Lower lobe of right lung (tissue), 2 donors: ENCODE data around the gene HIGD1A. TPM values are rescaled to one million over a fixed set of nuclear protein-coding genes. Genes with fewer than 3 reads are reported as not detected.

Source experiments
- ATAC-seq, 2 donors: fragments of 200-7000 bp; cut with Tn5 transposase; one replicate each; pipeline ENCODE4 v1.9.1; 2020 to 2022; ENCODE audit warnings: mild to moderate bottlenecking in 2 of 2, moderate library complexity in 2 of 2
- DNase-seq: peaks from one replicate; pipeline ENCODE4 v3.0.0-alpha.2; 2020
- H3K27ac ChIP-seq: fragments of 200-600 bp; one replicate; pipeline ENCODE4 v1.8.0; 2022
- H3K27me3 ChIP-seq: fragments of 200-600 bp; one replicate; pipeline ENCODE4 v1.8.0; 2022; ENCODE audit warnings: low read depth
- H3K36me3 ChIP-seq: fragments of 200-600 bp; one replicate; pipeline ENCODE4 v1.8.0; 2022; ENCODE audit warnings: mild to moderate bottlenecking
- H3K4me1 ChIP-seq: fragments of 200-600 bp; one replicate; pipeline ENCODE4 v1.8.0; 2022
- H3K4me3 ChIP-seq: fragments of 200-600 bp; one replicate; pipeline ENCODE4 v1.8.0; 2022; ENCODE audit warnings: mild to moderate bottlenecking
- H3K9me3 ChIP-seq: fragments of 200-600 bp; one replicate; pipeline ENCODE4 v1.8.0; 2022
- intact Hi-C: fragments of 100-400 bp; cut with DNase I; formaldehyde crosslinking; loops from one replicate; pipeline ENCODE4 v1.11.0; 2022
- total RNA-seq: library from RNA; stranded (reverse); fragmentation: NEBNext Ultra II Directional; extraction: Animal tissue kit (Norgen Biotek cat#: 25700); gene quantifications from one replicate; pipeline ENCODE4 v1.2.1, GENCODE V29; 2021
- TF ChIP-seq, protein P1 (sequence below): fragments of 200-600 bp; IDR thresholded peaks from one replicate; pipeline ENCODE4 v1.8.0; 2022; ENCODE audit warnings: antibody characterized with exemption, mild to moderate bottlenecking
- donor health status: DM: no; HTN: yes; CAD: no; lungs with severe emphysema.

The HIGD1A gene
- total RNA-seq, 1 donor from 2014 or later, result 83.8 TPM

DNA sequence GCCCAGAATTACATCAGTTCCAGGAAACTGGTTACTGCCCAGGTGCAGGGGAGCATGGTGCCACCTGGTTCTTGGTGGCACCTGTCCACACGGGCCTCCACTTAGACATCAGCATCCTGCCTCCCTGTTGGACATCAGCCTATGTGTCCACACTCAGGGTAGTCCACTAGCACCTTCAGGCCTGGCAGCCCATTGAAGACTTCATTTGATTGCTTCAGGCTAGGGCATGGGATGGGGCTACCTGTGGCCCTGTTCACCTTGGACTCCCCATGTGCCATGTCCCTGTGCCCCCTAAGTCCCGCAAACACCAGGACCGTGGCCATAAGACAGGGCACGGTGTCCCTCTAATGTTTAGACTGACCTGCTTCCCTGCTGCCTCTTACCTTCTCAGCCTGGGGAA lies 40.5 kb upstream of the HIGD1A start:
- intact Hi-C loops, result no loop called here
- no peak for DNase-seq
- Histone ChIP-seq H3K36me3 (no peaks in the 10 kb centered on the region), H3K4me3 (no peak overlapping the region), H3K27ac (peak overlapping the region; percentile 66), H3K27me3 (no peaks in the 10 kb centered on the region), H3K9me3 (no peaks in the 10 kb centered on the region), H3K4me1 (peaks cover 31% of the 10 kb centered on the region)
- TF ChIP-seq, protein P1, sequence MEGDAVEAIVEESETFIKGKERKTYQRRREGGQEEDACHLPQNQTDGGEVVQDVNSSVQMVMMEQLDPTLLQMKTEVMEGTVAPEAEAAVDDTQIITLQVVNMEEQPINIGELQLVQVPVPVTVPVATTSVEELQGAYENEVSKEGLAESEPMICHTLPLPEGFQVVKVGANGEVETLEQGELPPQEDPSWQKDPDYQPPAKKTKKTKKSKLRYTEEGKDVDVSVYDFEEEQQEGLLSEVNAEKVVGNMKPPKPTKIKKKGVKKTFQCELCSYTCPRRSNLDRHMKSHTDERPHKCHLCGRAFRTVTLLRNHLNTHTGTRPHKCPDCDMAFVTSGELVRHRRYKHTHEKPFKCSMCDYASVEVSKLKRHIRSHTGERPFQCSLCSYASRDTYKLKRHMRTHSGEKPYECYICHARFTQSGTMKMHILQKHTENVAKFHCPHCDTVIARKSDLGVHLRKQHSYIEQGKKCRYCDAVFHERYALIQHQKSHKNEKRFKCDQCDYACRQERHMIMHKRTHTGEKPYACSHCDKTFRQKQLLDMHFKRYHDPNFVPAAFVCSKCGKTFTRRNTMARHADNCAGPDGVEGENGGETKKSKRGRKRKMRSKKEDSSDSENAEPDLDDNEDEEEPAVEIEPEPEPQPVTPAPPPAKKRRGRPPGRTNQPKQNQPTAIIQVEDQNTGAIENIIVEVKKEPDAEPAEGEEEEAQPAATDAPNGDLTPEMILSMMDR, result no peak
- no peak for ATAC-seq

DNA sequence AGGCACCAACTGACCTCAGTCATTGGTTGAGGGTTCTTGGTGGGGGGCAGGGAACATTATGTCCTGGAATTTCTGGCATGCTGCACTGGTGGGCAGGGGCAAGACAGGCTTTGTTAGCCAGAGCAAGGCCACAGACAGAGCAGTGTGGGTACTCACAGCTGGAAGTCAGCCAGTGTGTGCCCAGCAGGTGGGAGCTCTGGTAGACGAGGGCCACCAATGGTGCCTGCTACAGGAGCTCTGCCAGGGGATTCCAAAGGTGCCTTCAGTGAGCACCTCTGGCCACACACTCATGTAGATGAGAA lies 40.1 kb upstream of the HIGD1A start:
- Histone ChIP-seq H3K27ac (peak overlapping the region; percentile 66), H3K27me3 (no peaks in the 10 kb centered on the region), H3K4me3 (no peak overlapping the region), H3K9me3 (no peaks in the 10 kb centered on the region), H3K4me1 (peaks cover 31% of the 10 kb centered on the region), H3K36me3 (no peaks in the 10 kb centered on the region)
- intact Hi-C loops, result no loop called here
- ATAC-seq (no peak), DNase-seq (no peak)
- TF ChIP-seq, protein P1, result no peak

DNA sequence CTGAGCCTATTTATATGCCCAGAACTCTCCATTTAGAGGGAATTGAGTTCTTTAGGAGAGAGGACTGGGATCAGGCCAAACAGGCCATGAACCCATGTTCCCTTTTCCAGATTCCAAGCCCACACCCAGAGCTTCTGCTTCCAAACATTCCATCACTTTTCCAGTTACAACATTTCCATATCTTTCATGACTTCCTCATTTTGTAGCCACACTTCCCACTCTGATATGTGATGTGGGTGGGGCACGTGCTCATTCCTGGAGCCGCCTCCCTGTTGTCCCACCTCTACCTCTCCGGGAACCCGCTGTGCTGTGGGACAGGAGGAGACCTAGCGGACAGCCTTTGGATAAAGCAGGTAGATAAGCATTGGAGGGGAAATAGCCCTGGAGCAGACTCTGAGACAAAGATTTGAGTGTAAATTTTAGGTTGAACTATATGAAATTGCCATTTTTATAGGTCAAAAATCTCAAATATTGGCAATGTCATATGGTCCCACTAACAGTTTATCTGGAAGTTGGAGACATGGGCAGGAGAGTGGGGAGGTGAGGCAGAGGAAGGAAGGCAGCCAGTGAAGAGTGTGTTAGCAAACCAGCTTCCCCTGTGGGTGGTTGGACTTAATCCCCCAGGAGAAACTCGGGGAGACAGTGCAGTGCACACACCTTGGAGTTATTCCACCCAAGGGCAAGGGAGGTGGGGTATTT lies 39.6 kb upstream of the HIGD1A start:
- Histone ChIP-seq H3K4me1 (peaks cover 31% of the 10 kb centered on the region), H3K27ac (peak overlapping the region; percentile 66), H3K4me3 (no peak overlapping the region)

DNA sequence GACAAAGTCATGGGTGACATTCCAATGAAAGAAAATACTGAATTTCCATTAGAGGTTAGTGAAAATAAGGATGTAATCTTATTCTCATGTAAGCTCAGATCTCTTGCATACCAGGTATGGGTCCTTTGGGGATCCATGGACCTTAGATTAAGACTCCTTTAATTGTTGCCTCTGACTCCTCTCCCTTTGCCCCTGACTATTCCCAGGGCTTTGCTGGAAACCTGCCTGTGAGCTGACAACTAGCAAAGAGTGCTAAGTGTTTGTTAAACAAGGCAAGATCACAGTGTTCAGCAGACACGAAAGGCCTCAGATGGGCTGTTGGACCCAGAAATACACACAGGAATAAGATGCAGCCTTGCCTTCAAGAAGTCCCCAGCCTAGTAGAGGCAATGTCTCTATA lies 37.0 kb upstream of the HIGD1A start:
- intact Hi-C loops, result no loop called here

More for the DNA sequence above, 39.6 kb upstream of the HIGD1A start:
- Histone ChIP-seq H3K36me3 (no peaks in the 10 kb centered on the region), H3K9me3 (no peaks in the 10 kb centered on the region), H3K27me3 (no peaks in the 10 kb centered on the region)
- DNase-seq, result no peak
- TF ChIP-seq, protein P1, result no peak
- intact Hi-C loops, result no loop called here
- ATAC-seq, result peak; percentile 16 to 28

DNA sequence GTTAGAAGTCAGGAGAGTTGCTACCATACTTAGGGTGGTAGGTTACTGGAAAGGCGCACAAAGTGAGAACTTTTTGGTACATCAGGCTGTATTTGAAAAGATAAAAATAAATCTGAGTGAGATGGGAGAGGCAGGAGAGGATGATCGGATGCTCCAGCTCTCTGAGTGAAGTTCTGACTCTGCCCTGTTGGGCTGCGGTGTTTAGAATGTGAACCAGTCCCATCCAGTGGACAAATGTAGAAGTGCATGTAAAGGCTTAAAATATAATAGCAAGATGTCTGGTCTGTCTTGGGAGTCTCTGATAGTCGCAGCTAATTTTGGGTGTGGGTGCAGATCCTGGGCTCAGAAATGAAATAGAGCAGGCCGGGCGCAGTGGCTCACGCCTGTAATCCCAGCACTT lies 35.3 kb upstream of the HIGD1A start:
- no peaks in the 10 kb centered on the region for H3K9me3 ChIP-seq
- H3K4me1 ChIP-seq, result peaks cover 6% of the 10 kb centered on the region
- no peak overlapping the region for H3K4me3 ChIP-seq
- no peak overlapping the region for H3K27ac ChIP-seq
- DNase-seq, result no peak
- TF ChIP-seq, protein P1, result peak; percentile 66
- peak; percentile 82 to 85 for ATAC-seq
- no peaks in the 10 kb centered on the region for H3K36me3 ChIP-seq
- intact Hi-C loops, result no loop called here
- no peaks in the 10 kb centered on the region for H3K27me3 ChIP-seq

More for the DNA sequence above, 37.0 kb upstream of the HIGD1A start:
- H3K27me3 ChIP-seq, result no peaks in the 10 kb centered on the region
- no peak for DNase-seq
- ATAC-seq, result no peak
- no peaks in the 10 kb centered on the region for H3K36me3 ChIP-seq
- peaks cover 15% of the 10 kb centered on the region for H3K4me1 ChIP-seq
- TF ChIP-seq, protein P1, result no peak
- no peak overlapping the region for H3K27ac ChIP-seq
- no peak overlapping the region for H3K4me3 ChIP-seq
- H3K9me3 ChIP-seq, result no peaks in the 10 kb centered on the region
